CD4-positive, alpha-beta T cell treated with Interleukin-12 subunit alpha and Interleukin-12 subunit beta, for 1 hour (primary cell): ENCODE measurements around the gene ZDHHC9.

Source experiments
- DNase-seq: peaks from one replicate; pipeline ENCODE4 v3.0.0-alpha.2; 2020

ZDHHC9 gene

GRCh38 chrX:129785160-129785947, 58.3 kb downstream of the ZDHHC9 start:
- no peak for DNase-seq

GRCh38 chrX:129784371-129784770, 59.3 kb downstream of the ZDHHC9 start:
- DNase-seq: no peak

GRCh38 chrX:129783291-129783713, 60.4 kb downstream of the ZDHHC9 start:
- no peak for DNase-seq

GRCh38 chrX:129782706-129783105, 61.0 kb downstream of the ZDHHC9 start:
- no peak for DNase-seq

- no peak for DNase-seq
These were observed 61.8 kb downstream of the ZDHHC9 start for GRCh38 chrX:129781680-129782495.

- peak; percentile 85 for DNase-seq
These were observed 62.5 kb downstream of the ZDHHC9 start for GRCh38 chrX:129781134-129781672.

- DNase-seq: no peak
These were observed 63.1 kb downstream of the ZDHHC9 start for GRCh38 chrX:129780441-129781105.

GRCh38 chrX:129779747-129780146, 63.9 kb downstream of the ZDHHC9 start, which contains the start of gene SASH3:
TSS of gene SASH3 (plus strand) at chrX:129779949. CDS start at chrX:129780098, 149 bp downstream.
- DNase-seq: peak; percentile 77

- DNase-seq: no peak
These were observed 64.5 kb downstream of the ZDHHC9 start for GRCh38 chrX:129779086-129779672.

GRCh38 chrX:129777218-129778030, 66.3 kb downstream of the ZDHHC9 start:
- DNase-seq: peak; percentile 76

- DNase-seq: no peak
These were observed 69.8 kb downstream of the ZDHHC9 start for GRCh38 chrX:129773649-129774458.

GRCh38 chrX:129772796-129773431, 70.8 kb downstream of the ZDHHC9 start:
- DNase-seq: peak; percentile 61

- DNase-seq: peak; percentile 52
These were observed 72.3 kb downstream of the ZDHHC9 start for GRCh38 chrX:129771266-129771995.

- DNase-seq: peak; percentile 81
These were observed 74.1 kb downstream of the ZDHHC9 start for GRCh38 chrX:129769467-129770154.

- no peak for DNase-seq
These were observed 74.9 kb downstream of the ZDHHC9 start for GRCh38 chrX:129768586-129769466.

- no peak for DNase-seq
These were observed 75.5 kb downstream of the ZDHHC9 start for GRCh38 chrX:129768186-129768585.

GRCh38 chrX:129763666-129764065, 80.0 kb downstream of the ZDHHC9 start:
- no peak for DNase-seq

GRCh38 chrX:129762448-129762847, 81.2 kb downstream of the ZDHHC9 start:
- no peak for DNase-seq
